NCI-H446 (cell line): Measurements from ENCODE around the gene UTP15.

ENCODE experiments used
- DNase-seq, 2 experiments: peaks; one replicate each; lab custom pipeline; 2025; lab: John Stamatoyannopoulos, UW

UTP15 gene

DNA sequence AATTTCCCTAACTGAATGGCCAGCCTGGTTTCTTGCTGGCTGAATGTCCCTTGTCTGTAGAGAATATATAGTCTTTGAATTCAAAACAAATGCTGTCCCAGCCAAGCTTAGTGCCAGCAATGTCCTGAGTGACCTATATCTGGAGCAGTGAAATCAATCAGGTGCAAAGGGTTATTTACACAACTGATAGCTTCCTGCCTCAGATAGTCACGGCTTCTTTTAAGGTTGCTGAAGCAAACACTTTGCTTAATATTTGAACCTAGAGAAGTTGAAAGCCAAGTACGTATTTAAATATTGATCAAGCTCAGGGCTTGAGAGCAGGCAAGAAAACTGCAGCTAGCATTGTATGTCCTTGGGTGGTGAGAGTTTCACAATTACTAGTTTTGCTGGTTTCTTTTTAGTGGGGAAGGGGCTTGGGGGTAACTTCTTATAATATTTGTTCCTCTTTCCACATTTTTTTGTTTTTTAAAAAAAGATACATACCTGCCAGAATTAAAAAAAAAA, 58.4 kb downstream of the UTP15 start:
- DNase-seq, result no peak

DNA sequence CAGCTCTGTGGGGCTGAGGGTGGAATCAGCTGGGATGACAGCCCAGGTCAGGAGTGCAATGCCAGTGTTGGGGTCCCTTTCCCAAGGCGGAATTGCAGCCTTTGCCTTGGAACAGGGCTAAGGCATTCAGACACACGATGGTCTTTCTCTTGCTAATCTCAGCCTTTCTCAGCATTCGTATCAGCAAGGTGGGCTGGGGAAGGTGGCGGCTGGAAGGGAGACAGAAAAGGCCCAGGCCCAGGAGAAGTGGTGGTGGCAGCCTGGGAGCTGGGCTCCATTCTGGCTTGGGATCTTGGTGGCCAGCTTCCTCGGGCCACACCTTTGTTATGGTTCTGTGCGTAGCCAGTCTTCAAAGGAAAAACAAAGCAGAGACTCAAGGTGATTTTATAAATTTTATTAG, 59.3 kb downstream of the UTP15 start:
- DNase-seq, result no peak

DNA sequence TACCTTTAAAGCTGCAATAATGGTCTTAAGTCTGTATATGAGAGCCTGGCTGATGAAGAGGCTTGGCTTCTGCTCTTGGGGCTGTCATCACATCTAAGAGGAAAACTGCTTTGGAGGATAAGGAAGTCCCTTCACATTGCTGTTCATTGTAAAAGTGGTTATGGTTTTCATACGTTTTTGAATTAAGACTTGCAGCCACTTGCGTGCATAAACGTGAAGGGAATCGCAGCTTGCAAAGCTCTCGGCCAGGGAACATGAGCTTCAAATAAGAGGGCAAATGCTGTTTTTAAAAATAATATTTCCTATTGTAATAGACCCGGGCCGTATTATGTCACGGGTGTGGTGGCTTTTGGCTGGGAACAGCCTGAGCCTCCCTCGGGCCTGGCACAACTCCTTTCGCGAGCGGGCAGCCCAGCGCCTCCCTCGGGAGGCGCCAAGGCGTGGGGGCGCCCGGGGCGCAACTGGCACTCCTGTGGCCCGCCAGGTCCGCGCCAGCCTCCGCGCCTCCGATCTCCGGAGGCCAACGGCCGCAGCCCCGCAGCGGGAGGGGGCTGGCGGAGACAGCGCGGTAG, 59.9 kb downstream of the UTP15 start:
- peak in 1 of 2 experiments; percentile 35 for DNase-seq

DNA sequence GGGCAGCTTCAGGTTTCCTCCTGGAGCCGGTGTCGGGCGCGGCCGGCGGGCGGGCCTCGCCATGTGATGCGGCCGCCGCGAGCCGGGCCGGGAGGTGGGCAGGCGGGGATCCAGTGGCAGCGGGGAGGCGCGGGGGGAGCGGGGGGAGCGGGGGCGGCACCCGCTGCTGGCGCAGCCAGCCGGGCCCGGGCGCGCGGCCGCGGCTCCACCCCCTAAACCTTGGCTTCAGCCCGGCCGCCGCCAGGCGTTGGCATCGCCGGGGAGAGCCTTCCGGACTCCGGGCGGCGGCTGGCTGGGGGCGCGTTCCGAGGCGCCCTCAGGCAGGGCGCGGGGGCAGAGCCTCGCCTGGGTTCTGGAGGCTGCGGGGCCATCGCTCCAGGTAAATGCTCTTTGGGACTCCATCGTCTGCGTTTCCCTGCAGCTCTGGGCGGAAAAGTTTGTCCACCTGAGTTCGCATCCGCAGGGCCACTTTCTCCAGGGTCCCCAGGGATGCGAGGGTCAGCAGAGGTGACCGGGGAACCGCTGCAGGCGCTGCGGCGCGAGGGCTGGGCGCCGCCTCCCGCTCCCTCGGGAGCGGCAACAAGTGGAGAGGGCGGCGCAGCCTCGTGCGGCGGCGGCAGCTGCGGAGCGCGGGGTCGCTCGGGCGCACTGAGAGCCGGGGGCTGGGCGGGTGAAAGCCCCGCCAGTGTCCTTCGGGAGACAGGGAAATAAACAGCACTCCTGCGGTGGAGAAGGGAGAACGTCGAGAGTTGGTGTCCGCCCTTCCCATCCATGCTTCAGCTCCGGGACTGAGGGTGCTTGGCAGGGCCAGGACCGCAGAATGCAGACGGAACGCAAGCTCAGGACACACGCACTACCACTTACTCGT, 60.6 kb downstream of the UTP15 start, which contains the start of gene ARHGEF28:
ARHGEF28 (plus strand) TSS at position 253 of the 868 bp plus-strand sequence. CDS start 58,656 bp downstream, outside the sequence.
- DNase-seq, result peak; percentile 50 to 80

DNA sequence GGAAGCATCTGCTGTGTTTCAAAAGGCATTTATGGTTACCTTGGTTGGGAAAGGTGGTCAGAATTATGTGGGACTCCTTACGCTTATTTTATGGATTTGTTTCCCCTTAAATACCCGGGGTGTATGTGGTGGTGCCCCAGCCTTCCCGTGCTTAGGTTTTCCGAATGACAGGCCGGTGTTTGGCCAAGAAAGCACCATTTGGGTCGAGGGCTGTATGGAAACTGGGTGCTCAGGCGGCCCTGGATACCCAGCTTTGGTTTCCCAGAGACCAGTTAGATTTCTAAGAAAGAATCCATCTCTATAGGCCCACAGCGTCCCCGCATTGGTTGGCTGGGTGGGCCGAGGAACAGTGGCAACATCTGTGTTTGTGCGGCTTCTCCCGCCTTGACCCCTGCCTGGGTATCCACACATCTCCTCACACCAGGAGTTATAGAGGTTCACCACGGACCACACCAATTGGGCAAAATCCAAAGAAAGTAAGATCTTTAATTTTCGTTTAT, 61.3 kb downstream of the UTP15 start:
- no peak for DNase-seq

DNA sequence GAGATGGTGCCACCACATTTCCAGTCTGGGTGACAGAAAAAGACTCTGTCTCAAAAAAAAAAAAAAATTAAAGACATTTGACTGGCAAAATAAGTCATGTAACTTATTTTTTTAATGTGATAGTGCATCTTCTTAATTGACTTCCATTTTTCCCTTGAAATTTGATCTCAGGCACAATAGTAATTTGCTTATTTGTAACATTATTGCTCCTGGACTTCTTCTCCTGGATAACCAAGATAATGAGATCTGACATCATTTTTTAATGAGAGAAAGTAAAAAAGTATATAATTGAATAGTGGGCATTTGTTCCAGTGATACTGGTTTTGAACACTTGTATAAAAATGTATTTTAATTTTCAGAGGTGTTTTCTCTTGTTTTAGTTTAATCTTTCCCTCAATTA, 63.9 kb downstream of the UTP15 start:
- DNase-seq, result no peak

DNA sequence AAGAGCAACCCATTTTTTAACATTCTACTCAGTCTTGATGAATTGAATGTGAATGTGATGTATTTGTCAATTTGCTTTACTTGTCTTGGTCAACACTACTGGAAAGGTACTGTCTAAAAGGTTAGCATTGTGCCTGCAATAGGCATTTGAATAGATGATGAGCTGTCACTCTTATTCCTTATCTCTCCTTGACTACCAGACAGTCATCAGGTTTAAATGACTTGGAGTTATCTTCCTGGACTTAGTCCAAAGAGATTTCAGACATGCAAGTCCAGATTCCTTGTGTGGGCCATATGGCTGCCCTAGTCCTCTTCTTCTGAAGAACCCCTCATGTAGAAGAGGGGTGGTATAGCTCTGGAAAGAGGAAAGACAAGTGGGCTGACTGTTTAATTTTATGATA, 65.2 kb downstream of the UTP15 start:
- DNase-seq, result no peak

DNA sequence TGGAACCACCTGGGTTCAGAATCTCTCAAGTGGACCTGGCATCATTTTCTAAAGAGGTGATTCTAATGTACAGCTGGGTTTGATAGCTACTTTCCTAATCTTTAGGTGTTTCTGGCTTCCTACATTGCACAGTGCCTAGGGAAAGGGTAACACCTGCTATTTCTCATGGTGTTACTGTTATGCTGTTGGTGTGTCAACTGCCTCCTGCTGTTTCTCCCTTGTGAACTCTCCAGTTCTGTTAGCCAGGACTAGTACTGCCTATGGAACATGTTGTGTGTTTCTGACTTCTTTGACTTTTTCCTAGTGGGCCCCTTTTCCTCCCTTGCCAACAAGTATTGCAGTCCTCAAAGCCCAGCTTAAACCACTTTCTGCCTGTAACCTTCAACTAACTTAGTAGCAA, 66.0 kb downstream of the UTP15 start:
- DNase-seq, result no peak
